PC-9 (cell line): ENCODE measurements around the gene TMEM238. TPM values are rescaled to one million over a fixed set of nuclear protein-coding genes. Genes with fewer than 3 reads are reported as not detected.

ENCODE experiments used
- BruUV-seq: library from RNA; stranded (reverse); fragments of 400-500 nt; replicated peaks from 2 replicates; lab custom pipeline; 2021; lab: Mats Ljungman, UMichigan
- CTCF ChIA-PET: fragments of 300-600 bp; sonication (Branson Sonifier 250); formaldehyde crosslinking; loops from one replicate; lab custom pipeline; 2022; ENCODE audit warnings: antibody characterized with exemption; lab: Charles Lee
- POLR2A ChIA-PET: fragments of 300-600 bp; sonication (Branson Sonifier 250); formaldehyde crosslinking; loops from one replicate; lab custom pipeline; 2022; ENCODE audit warnings: antibody characterized with exemption; ENCODE audit not compliant: unreplicated experiment; lab: Charles Lee
- DNase-seq, 2 experiments: peaks; one replicate each; pipeline versions ENCODE4 v3.0.0 to v3.0.0-alpha.2; 2015 to 2022; ENCODE audit warnings: mixed read lengths in 1 of 2
- H2AFZ ChIP-seq: fragments of 200-600 bp; sonication (generic); 2 replicates; pipeline ENCODE4 v1.8.1; 2017; ENCODE audit warnings: antibody characterized with exemption
- H3F3A ChIP-seq: fragments of 200-600 bp; sonication (generic); 2 replicates; pipeline ENCODE4 v1.8.1; 2017; ENCODE audit warnings: antibody characterized with exemption, mild to moderate bottlenecking, low read depth; ENCODE audit not compliant: insufficient read depth
- H3K27ac ChIP-seq: fragments of 200-600 bp; sonication (generic); 2 replicates; pipeline ENCODE4 v1.6.1; 2016; ENCODE audit warnings: mixed run types
- H3K27me3 ChIP-seq: fragments of 200-600 bp; sonication (generic); 2 replicates; pipeline ENCODE4 v1.6.1; 2016; ENCODE audit warnings: low read depth, mixed run types; ENCODE audit not compliant: insufficient read depth
- H3K36me3 ChIP-seq: fragments of 200-600 bp; sonication (generic); 2 replicates; pipeline ENCODE4 v1.6.1; 2016; ENCODE audit warnings: low read depth, mixed run types
- H3K4me1 ChIP-seq: fragments of 200-600 bp; sonication (generic); replicated peaks from 2 replicates; pipeline ENCODE4 v1.6.1; 2016; ENCODE audit warnings: mixed run types; ENCODE audit not compliant: insufficient read depth
- H3K4me2 ChIP-seq: fragments of 200-600 bp; sonication (generic); 2 replicates; pipeline ENCODE4 v1.6.1; 2017; ENCODE audit warnings: mixed run types
- H3K4me3 ChIP-seq: fragments of 200-600 bp; sonication (generic); 2 replicates; pipeline ENCODE4 v1.6.1; 2016; ENCODE audit warnings: mixed run types
- H3K79me2 ChIP-seq: fragments of 200-600 bp; sonication (generic); 2 replicates; pipeline ENCODE4 v1.6.1; 2017; ENCODE audit warnings: low read depth, mixed run types
- H3K9me2 ChIP-seq: fragments of 200-600 bp; sonication (generic); 2 replicates; pipeline ENCODE4 v1.8.1; 2017; ENCODE audit warnings: mild to moderate bottlenecking; ENCODE audit not compliant: insufficient read depth
- H3K9me3 ChIP-seq: fragments of 200-600 bp; sonication (generic); 2 replicates; pipeline ENCODE4 v1.8.1; 2016; ENCODE audit warnings: low read depth; ENCODE audit not compliant: insufficient read depth
- H4K20me1 ChIP-seq: fragments of 200-600 bp; sonication (generic); 2 replicates; pipeline ENCODE4 v1.8.1; 2017; ENCODE audit not compliant: insufficient read depth
- EZH2 ChIP-seq: fragments of 200-600 bp; sonication (generic); IDR thresholded peaks from 2 replicates; pipeline ENCODE4 v1.8.0; 2017; ENCODE audit warnings: antibody characterized with exemption, low read depth
- intact Hi-C: fragments of 100-400 bp; cut with micrococcal nuclease; formaldehyde crosslinking; loops from one replicate; pipeline ENCODE4 v1.10.0; 2022; ENCODE audit not compliant: unreplicated experiment
- total RNA-seq: library from RNA; stranded (reverse); gene quantifications from 2 replicates; pipeline ENCODE4 v1.2.3, GENCODE V29; 2021
- TF ChIP-seq, protein P1 (sequence below): fragments of 200-600 bp; sonication (generic); conservative IDR thresholded peaks from 2 replicates; pipeline ENCODE4 v1.6.1; 2017; ENCODE audit warnings: mixed run types, antibody characterized with exemption, mild to moderate bottlenecking, moderate library complexity

The TMEM238 gene
- total RNA-seq, 1 experiment from 2014 or later: 40.4 TPM

DNA sequence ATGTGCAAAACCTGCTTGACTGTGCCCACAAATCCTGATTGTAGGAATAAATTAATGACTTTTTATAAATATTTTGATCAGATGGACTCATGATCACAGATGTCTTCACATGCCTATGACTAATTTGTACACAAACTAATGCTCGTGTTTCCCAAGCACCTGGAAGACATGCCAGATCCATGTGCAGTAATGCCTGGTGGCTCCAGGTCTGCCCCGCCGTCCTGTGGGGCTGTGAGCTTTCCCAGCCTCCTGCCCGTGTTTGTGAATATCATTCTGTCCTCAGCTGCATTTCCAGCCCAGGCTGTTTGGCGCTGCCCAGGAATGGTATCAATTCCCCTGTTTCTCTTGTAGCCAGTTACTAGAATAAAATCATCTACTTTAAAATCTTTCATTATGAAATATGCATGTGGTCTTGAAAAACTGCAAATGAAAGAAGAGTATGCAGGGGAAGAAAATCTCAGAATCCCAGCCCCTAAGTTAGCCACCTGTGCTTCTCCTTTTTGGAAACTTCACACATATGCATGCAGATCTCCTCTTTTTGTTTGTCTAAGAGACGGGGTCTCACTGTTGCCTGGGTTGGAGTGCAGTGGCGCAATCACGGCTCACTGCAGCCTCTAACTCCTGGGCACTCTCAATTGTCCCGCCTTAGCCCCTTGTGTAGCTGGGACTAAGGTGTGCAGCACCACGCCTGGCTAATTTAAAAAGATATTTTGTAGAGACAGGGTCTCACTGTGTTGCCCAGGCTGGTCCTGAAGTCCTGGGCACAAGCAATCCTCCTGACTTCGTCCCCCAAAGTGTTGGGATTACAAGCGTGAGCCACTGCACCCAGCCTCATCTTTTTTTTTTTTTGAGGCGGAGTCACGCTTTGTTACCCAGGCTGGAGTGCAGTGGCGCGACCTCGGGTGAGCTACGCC lies 7.9 kb upstream of the TMEM238 start:
- intact Hi-C loops: no loop called here
- BruUV-seq: no TSS peak
- Histone ChIP-seq H3K9me3 (no peaks in the 10 kb centered on the region), H3K9me2 (no peaks in the 10 kb centered on the region), H3K4me1 (peaks cover 20% of the 10 kb centered on the region), H3K4me2 (no peak overlapping the region), H3K79me2 (peaks cover 34% of the 10 kb centered on the region), H4K20me1 (peaks cover 54% of the 10 kb centered on the region), H3K4me3 (no peak overlapping the region), H3K27me3 (no peaks in the 10 kb centered on the region), H3K27ac (no peak overlapping the region), H3F3A (peaks cover 87% of the 10 kb centered on the region), H3K36me3 (peaks cover 32% of the 10 kb centered on the region), H2AFZ (no peak overlapping the region)
- TF ChIP-seq EZH2: no peak
- TF ChIP-seq, protein P1, sequence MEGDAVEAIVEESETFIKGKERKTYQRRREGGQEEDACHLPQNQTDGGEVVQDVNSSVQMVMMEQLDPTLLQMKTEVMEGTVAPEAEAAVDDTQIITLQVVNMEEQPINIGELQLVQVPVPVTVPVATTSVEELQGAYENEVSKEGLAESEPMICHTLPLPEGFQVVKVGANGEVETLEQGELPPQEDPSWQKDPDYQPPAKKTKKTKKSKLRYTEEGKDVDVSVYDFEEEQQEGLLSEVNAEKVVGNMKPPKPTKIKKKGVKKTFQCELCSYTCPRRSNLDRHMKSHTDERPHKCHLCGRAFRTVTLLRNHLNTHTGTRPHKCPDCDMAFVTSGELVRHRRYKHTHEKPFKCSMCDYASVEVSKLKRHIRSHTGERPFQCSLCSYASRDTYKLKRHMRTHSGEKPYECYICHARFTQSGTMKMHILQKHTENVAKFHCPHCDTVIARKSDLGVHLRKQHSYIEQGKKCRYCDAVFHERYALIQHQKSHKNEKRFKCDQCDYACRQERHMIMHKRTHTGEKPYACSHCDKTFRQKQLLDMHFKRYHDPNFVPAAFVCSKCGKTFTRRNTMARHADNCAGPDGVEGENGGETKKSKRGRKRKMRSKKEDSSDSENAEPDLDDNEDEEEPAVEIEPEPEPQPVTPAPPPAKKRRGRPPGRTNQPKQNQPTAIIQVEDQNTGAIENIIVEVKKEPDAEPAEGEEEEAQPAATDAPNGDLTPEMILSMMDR: no peak
- DNase-seq: no peak
- POLR2A ChIA-PET: interaction anchor here (0.6 kb wide), 1 partner anchor 20 kb away, joined by 6 read pairs; no protein-coding TSS in a partner anchor
- CTCF ChIA-PET: no interaction called here

DNA sequence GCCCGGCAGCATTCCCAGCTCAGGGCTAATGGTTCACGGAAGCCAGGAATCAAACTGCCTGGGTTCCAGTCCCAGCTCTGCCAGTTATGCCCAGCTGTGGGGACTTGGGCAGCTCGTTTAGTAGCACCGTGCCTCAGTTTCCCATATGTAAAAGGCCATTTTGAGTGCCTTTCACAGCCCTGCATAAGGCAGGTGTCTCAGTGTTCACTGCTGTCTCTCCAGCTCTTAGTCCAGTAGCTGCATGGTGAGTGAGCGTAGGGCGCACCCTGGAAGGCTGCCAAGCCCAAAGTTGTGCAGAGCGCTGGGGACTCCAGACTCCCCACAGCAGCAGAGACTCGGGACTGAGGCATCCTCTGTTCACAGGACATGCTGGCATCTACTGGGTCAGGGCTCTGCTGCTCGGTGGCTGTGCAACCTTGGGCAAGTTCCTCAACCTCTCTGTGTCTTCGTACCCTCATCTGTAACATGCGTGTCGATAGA lies 7.1 kb upstream of the TMEM238 start:
- Histone ChIP-seq H3K9me2 (no peaks in the 10 kb centered on the region), H3F3A (peaks cover 92% of the 10 kb centered on the region), H3K4me1 (peaks cover 23% of the 10 kb centered on the region), H4K20me1 (peaks cover 61% of the 10 kb centered on the region), H3K4me3 (no peak overlapping the region), H3K79me2 (peaks cover 41% of the 10 kb centered on the region), H3K27ac (no peak overlapping the region), H3K4me2 (no peak overlapping the region), H3K27me3 (no peaks in the 10 kb centered on the region), H3K36me3 (peaks cover 38% of the 10 kb centered on the region), H3K9me3 (no peaks in the 10 kb centered on the region), H2AFZ (no peak overlapping the region)
- intact Hi-C loops: no loop called here
- TF ChIP-seq, protein P1: no peak
- TF ChIP-seq EZH2: no peak
- DNase-seq: no peak
- ChIA-PET CTCF (interaction anchor here (1.0 kb wide), 1 partner anchor 77 kb away, joined by 3 read pairs; no protein-coding TSS in a partner anchor), POLR2A (interaction anchor here (0.5 to 0.6 kb wide), 2 partner anchors 19 to 23 kb away, joined by 6 to 12 read pairs; no protein-coding TSS in a partner anchor)
- BruUV-seq: no TSS peak

DNA sequence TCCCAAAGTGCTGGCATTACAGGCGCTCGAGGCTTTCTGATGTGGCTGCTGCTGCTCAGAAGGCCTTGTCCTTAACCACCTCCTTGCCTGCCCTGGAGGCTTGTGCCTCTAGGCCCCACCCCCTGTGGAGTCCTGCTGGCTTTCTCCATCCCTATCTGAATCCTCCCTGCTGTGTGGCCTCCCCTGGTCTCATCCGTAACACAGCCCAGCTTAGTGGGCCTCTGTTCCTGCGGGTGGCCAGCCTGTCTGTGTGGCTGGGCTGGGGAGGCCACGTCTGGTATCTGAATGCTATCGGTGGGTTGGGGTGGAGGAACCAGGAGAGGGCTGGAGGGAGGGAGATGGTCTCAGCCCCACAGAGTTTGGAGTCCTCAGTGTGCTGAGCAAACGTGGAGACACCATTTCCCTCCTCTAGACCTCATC lies 6.4 kb upstream of the TMEM238 start:
- Histone ChIP-seq H3K79me2 (peaks cover 45% of the 10 kb centered on the region), H3K27me3 (no peaks in the 10 kb centered on the region), H3K9me3 (no peaks in the 10 kb centered on the region), H3K4me1 (peaks cover 23% of the 10 kb centered on the region), H3K9me2 (no peaks in the 10 kb centered on the region), H3K4me3 (no peak overlapping the region), H2AFZ (no peak overlapping the region), H3K27ac (no peak overlapping the region), H3K4me2 (no peak overlapping the region), H3F3A (peaks cover 85% of the 10 kb centered on the region), H3K36me3 (peaks cover 38% of the 10 kb centered on the region), H4K20me1 (peaks cover 64% of the 10 kb centered on the region)
- DNase-seq: no peak
- BruUV-seq: no TSS peak
- ChIA-PET CTCF (interaction anchor here (0.6 to 1.0 kb wide), 2 partner anchors 77 to 916 kb away, joined by 3 to 5 read pairs; no protein-coding TSS in a partner anchor), POLR2A (interaction anchor here (0.5 kb wide), 1 partner anchor 22 kb away, joined by 12 read pairs; no protein-coding TSS in a partner anchor)
- TF ChIP-seq, protein P1: no peak
- no peak for TF ChIP-seq EZH2
- intact Hi-C loops: no loop called here
